ENCODE results near the gene APOBEC2.

The APOBEC2 gene

DNA sequence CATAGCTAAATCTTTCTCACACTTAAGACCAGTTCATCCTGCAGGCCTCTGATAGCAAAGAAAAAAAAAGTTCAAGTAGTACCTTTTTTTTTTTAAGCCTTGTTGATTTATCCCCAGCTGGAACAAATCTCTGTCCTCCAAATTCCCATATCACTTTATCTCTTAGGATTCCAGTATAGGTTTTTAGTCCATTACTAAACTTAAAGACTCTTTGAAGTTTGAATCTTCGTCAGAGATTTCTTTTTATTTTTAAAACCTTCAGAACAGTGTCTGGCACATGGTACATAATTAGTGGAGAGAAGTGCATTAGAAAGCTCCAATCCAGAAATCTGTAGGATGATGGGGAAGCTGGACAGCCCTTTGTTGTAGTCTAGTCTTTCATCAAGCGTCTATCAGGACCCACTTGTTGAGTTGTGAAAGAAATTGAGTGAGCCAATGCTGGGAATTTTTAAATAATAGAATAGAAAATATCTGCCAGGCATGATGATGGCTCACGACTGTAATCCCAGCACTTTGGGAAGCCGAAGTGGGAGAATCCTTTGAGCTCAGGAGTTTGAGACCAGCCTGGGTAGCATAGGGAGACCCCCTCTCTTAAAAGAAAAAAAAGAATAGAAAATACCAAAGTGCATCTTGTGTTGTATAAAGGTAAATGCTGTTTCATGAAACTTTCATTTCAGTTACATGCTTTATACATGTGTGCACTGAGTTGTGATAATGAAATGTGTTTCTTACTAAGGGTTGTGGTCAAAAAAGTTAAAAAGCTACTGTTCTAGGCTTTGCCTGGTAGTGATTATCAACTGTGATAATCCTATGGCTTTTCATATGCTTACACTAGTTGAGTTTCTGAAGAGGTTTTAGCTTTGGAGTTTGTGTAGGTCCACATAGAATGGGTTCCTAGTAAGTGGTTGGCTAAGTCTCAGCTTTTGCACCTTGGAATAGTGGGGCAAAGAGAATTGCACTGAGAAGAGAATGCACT lies 22.9 kb downstream of the APOBEC2 start:
- no peak for TF ChIP-seq CTCF (IDR thresholded peaks at IDR 0.05; ENCODE audit: insufficient read depth, missing control alignments)
- DNase-seq (ENCODE audit: insufficient read length, low spot score), result no peak
- FAIRE-seq, result no peak

GRCh38 chr6:41077536-41077935 lies 24.5 kb downstream of the APOBEC2 start:
- DNase-seq (ENCODE audit: insufficient read length, low spot score) (no peak), FAIRE-seq (no peak)
- TF ChIP-seq CTCF (IDR thresholded peaks at IDR 0.05; ENCODE audit: insufficient read depth, missing control alignments), result no peak

- no peak for FAIRE-seq
- TF ChIP-seq CTCF (IDR thresholded peaks at IDR 0.05; ENCODE audit: insufficient read depth, missing control alignments), result no peak
- DNase-seq (ENCODE audit: insufficient read length, low spot score), result no peak
Observed at GRCh38 chr6:41078101-41078500, 25.1 kb downstream of the APOBEC2 start.

DNA sequence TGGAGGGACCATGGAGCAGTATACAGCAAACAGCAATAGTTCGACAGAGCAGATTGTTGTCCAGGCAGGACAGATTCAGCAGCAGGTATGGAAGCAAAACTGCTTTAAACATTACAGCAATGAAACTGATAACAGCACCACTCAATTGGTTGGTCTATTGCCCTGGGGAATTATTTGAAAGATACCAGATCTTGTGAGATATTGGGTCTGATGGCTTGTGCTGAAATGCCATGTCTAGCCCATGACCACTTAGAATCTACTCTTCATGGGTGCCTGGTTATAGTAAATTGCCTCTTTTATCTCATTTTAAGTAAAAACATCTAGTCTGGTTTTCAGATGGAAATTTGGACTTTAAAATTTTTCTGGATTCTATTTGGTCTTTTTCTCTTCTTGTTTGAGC lies 26.1 kb downstream of the APOBEC2 start:
- no peak for TF ChIP-seq CTCF (IDR thresholded peaks at IDR 0.05; ENCODE audit: insufficient read depth, missing control alignments)
- FAIRE-seq (no peak), DNase-seq (ENCODE audit: insufficient read length, low spot score) (no peak)

- FAIRE-seq, result no peak
- no peak for TF ChIP-seq CTCF (IDR thresholded peaks at IDR 0.05; ENCODE audit: insufficient read depth, missing control alignments)
- DNase-seq (ENCODE audit: insufficient read length, low spot score), result no peak
Observed at GRCh38 chr6:41080621-41081020, 27.6 kb downstream of the APOBEC2 start.

- TF ChIP-seq CTCF (IDR thresholded peaks at IDR 0.05; ENCODE audit: insufficient read depth, missing control alignments), result no peak
- no peak for FAIRE-seq
- no peak for DNase-seq (ENCODE audit: insufficient read length, low spot score)
Observed at GRCh38 chr6:41083072-41083471, 30.1 kb downstream of the APOBEC2 start.

DNA sequence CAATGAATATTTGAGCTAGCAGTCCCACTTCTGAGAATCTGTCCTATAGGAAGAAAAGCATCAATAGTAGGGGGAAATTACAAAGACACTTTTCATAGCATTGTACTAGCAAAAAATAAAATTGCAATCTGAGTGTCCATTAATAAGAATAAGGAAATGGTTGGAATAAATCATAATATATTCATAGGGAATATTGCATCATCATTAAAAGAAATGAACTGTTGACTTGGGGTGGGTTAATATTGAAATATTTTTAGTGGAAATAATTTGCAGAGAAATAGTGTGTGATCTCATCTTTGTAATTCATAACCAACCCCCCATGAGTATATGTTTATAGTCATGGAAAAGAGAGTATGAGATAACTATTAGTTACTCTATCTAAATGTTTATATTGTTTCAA lies 32.2 kb downstream of the APOBEC2 start:
- DNase-seq (ENCODE audit: insufficient read length, low spot score) (no peak), FAIRE-seq (no peak)
- TF ChIP-seq CTCF (IDR thresholded peaks at IDR 0.05; ENCODE audit: insufficient read depth, missing control alignments), result no peak
